Sciatic nerve (tissue), 2 donors: ENCODE measurements around the gene C1D. TPM values are rescaled to one million over a fixed set of nuclear protein-coding genes. Genes with fewer than 3 reads are reported as not detected.
"Not testable (repeated sequence)": the region's sequence is repeated elsewhere in the genome, so short reads cannot be mapped to it uniquely, and the experiment has no call there.

ENCODE experiments used
- ATAC-seq: fragments of 200-7000 bp; cut with Tn5 transposase; one replicate; pipeline ENCODE4 v1.9.1; 2020; ENCODE audit warnings: mild to moderate bottlenecking, moderate library complexity
- DNase-seq: peaks from one replicate; pipeline ENCODE4 v3.0.0-alpha.2; 2020; ENCODE audit warnings: low spot score
- intact Hi-C: fragments of 100-400 bp; cut with DNase I; formaldehyde crosslinking; loops from one replicate; pipeline ENCODE4 v1.14.2; 2022
- total RNA-seq: library from RNA; stranded (reverse); fragmentation: NEBNext Ultra II Directional; extraction: Animal tissue kit (Norgen Biotek cat#: 25700); gene quantifications from one replicate; pipeline ENCODE4 v1.2.1, GENCODE V29; 2021
- donor health status: DM: no; HTN: no; CAD: no.
- donor health status: DM: no; HTN: no; CAD: no.

The C1D gene
- total RNA-seq, 1 donor from 2014 or later, result 18.5 TPM

DNA sequence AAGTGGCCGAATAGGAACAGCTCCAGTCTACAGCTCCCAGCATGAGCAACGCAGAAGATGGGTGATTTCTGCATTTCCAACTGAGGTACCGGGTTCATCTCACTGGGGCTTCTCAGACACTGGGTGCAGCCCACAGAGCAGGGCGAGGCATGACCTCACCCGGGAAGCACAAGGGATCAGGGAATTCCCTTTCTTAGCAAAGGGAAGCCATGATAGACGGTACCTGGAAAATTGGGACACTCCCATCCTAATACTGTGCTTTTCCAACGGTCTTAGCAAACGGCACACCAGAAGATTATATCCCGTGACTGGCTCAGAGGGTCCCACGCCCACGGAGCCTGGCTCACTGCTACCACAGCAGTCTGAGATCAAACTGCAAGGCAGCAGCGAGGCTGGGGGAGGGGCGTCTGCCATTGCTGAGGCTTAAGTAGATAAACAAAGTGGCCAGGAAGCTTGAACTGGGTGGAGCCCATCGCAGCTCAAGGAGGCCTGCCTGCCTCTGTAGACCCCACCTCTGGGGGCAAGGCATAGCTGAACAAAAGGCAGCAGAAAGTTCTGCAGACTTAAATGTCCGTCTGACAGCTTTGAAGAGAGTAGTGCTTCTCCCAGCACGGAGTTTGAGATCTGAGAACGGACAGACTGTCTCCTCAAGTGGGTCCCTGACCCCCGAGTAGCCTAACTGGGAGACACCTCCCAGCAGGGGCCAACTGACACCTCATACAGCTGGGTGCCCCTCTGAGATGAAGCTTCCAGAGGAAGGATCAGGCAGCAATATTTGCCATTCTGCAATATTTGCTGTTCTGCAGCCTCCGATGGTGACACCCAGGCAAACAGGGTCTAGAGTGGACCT is 1.2 kb upstream of the C1D start:
- not testable (repeated sequence) for DNase-seq, ATAC-seq

DNA sequence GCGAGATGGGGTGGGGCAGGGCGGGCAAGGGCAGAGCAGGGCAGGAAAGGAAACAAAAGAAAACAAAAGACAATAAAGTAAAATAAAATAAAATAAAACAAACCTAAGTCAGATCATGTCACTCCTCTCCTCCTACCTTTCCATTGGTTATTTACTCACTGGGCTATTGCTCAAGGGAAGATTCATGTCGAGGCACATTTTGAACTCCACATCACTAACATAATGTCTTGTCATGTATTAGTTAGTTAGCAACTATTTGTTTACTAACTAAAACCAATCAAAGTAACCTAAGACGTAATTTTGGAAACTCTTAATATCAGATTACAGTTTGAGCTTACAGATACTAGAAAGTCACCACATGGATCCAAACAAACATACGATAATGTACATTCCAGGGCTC is 2.2 kb downstream of the C1D start:
- ATAC-seq (no peak), DNase-seq (no peak)
- intact Hi-C loops, result no loop called here

More for the DNA sequence above, 1.2 kb upstream of the C1D start:
- intact Hi-C loops, result not testable (repeated sequence)

DNA sequence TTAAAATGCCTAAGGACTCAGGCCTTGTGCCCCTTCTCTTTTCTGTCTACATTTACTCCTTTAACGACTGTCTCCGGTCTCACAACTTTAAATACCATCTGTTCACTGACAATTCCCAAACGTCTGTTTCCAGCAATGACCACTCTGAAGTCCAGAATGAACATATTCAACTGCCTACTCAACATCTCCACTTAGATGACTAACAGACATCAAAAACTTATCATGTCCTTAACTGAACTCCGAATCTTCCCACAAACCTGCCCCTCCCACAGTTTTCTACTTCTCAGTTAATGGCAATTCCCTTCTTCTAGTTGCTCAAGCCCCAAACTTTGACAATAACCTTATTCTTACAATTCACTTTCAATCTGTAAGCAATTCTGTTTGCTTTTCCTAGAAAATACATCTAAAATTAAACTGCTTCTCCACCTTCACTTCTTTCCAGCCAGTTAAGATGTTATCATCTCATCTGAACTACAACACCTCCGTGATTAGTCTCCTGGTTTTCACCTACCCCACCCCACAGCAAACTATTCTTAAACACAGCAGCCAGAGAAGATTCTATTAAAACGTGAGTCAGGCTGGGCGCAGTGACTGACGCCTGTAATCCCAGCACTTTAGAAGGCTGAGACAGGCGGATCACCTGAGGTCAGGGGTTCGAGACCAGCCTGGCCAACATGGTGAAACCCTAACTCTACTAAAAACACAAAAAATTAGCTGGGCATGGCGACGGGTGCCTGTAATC is 2.8 kb downstream of the C1D start:
- intact Hi-C loops, result no loop called here
- no peak for DNase-seq
- ATAC-seq, result no peak

DNA sequence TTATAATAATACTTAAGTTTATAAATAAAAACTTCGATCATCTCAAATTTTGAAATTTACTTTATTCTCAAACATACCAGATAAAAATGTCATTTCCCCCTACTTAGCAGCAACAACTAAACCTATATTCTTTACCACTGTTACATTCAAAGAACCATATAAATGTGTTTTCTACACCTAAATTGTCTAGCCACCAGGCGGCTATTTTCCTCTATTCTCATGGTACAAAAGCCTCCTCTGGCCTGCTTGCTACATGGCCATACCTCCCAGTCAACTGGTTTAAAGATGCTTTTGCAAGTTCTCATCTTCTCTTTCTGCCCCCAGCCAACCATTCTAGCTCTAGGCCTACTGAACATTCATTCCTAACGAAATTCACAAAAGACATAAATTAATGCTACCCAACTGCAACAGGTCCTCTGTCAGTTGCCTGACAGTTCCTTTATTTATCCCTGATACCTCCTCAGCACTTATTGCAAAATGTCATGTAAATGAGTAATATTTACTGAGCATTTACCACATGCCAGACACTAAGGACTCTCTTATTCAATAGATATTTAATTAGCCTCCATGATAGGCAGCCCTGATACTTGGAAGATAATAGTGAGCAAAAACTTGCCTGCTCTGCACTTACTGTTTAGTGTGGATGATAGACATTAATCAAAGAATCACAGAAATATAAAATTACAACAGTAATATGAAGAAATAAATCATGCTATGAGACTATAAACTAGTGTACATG is 5.0 kb downstream of the C1D start:
- intact Hi-C loops, result no loop called here
- DNase-seq (no peak), ATAC-seq (no peak)

DNA sequence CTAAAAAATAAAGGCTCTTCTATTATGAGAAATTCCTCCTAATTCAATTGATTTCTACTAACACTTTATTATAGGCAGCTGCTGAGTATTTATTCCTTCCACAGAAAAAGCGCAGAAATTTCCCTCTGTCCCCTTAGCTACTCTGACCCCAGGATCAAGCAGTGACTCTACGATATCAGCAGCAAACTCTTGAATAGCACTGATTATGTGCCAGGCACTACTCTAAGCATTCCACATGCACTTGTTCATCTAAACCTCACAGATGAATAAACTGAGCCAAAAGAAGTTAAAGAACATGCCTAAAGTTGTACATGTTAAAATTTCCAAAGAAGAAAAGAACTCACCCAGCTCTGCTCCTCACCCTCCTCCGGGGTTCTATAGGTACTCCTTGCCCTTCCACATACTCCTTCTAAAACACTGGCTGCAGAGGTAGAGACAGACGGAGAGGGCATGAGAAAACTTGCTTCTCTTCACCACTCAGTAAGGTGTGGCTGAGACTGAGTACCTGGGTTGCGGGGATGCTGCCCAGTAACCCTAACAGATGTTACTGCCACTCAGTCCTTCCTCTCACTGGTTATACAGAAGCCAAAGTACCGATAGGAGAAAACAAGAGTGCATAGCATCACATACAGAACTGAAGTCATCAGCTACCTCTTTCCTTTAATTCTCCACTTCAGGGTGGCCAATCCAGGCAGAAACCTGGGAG is 9.9 kb downstream of the C1D start:
- intact Hi-C loops, result no loop called here
- ATAC-seq (no peak), DNase-seq (no peak)

DNA sequence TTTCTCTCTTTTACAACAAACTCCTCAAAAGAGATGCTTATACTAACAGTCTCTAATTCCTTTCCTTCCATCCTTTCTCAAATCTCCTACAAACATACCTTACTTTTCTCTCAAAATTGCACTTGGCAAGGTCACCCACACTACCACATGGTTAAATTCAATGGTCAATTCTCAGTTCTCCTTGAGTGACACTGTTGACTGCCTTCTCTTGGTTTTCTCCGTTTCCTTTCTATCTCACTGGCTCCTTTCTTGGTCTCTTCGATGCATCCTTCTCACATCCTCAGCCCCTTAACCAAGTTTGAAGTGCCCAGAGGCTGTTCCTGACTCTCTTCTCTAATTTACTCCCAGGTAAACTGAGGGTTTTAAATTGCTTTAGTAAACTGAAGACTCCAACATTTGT is 12.5 kb downstream of the C1D start:
- ATAC-seq (no peak), DNase-seq (no peak)
- intact Hi-C loops, result no loop called here

DNA sequence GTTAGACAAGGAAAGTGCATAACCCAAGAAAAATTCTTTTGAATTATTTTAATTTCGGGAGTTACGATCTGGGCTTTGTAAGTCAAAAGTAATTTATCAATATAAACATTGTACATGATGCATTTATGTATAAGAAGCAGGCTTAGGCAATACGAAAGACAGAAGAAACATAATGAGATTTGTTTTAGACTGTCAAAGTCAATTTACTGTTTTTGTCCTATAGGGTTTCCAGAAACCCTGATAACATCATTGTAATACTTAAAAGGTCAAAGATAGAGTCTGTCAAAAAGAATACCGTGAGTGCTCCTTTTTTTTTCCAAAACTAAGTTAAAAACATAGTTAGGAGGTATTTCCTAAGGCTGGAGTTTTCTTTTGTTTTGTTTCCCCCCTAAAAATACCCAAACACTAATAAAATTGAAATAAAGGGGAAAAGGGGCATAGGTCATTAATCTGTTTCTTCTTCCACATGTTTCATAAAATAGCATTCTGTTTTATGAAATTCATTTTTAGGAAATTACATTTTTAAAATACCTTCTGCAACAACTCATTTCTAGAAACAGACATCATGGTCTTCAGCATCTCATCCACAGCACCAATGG is 16.1 kb downstream of the C1D start:
- ATAC-seq, result no peak
- intact Hi-C loops, result no loop called here
- no peak for DNase-seq

DNA sequence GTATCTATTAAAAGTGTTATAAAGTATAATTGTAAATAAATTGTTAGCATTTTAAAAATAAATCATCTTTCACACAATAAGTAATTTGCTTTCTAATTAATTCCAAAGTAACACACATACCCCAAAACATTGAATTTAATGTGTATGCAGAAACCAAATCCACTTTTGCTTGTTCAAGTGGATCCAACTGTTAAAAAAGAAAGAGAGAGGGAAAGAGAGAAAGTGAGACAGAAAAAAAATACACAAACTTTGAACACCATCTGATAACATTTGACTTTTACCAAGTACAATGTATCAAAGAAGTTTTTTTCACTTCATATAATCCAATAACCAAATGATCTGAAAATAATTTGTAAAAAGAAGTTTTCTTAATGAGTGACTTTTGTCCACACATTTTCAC is 16.6 kb downstream of the C1D start:
- intact Hi-C loops, result no loop called here
- ATAC-seq (no peak), DNase-seq (no peak)

DNA sequence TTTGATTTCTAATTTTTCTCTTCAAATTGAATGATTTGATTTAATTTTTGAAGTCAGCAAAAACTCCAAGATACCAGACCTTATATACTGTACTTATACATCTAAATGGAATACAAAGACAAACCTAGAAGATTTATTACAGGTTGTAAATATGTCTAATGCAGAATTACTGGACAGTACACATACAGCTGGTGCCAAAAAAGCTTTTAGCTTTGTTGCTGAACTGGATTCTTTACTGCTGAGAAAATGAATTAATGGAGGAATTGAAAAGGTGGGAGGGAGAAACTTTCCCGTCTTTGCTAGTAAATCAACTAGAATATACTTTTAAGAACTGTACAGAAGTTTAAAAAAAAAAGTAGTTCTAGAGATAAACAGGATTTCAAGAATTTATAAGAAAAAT is 17.5 kb downstream of the C1D start:
- DNase-seq (no peak), ATAC-seq (no peak)
- intact Hi-C loops, result no loop called here

DNA sequence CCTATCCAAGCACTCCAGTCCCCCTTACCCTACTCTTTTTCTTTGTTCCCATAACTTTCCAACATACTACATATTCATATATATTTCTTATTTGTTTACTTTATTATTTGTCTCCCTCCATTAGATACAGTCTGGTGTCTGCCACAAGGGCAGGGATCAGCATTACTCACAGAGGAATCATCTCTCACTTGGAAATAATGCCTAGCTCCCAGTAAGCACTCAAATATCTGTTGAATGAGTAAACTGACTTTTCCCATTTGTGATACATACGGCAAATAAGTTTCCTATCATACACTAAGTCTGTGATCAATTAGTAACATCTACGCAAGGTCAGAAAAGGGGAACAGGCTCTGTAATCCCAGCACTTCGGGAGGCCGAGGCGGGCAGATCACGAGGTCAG is 18.7 kb downstream of the C1D start:
- no peak for ATAC-seq
- DNase-seq, result no peak
- intact Hi-C loops, result no loop called here

DNA sequence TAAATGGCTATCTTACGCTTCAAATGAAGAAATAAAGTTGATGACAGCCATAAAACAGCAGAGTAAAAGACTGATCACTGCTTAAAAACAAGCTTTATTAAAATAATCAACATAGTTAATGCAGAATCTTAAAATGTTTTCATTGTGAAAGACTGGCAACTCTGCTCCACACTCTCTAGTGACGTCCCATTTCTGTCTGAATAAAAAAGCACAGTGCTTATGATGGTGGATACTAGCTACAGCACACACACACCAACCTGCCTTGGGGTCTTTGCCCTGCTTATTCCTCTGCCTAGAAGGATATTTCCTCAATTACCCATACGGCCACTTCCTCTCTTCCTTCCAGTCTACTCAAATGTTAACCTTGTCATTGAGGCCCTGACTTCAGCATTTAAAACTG is 19.1 kb downstream of the C1D start:
- ATAC-seq, result no peak
- intact Hi-C loops, result no loop called here
- no peak for DNase-seq

DNA sequence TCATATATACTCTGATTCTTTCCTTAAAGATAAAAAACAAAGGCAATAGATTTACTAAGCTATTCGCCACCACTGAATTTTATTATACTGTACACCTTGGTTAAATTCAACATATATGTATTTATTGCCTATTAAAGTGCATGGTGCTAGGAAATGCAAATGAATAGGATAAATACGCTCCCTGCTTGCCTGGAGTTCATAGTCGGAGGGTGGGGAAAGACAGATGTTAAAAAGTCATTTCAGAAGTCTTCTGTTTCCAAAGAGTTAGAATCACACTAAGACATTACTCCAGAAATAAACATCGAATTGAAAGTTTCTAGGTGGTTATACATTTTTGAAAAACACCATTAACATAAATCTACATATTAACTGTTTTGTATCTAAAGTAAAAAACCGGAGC is 19.8 kb downstream of the C1D start:
- no peak for DNase-seq
- no peak for ATAC-seq
- intact Hi-C loops, result no loop called here

DNA sequence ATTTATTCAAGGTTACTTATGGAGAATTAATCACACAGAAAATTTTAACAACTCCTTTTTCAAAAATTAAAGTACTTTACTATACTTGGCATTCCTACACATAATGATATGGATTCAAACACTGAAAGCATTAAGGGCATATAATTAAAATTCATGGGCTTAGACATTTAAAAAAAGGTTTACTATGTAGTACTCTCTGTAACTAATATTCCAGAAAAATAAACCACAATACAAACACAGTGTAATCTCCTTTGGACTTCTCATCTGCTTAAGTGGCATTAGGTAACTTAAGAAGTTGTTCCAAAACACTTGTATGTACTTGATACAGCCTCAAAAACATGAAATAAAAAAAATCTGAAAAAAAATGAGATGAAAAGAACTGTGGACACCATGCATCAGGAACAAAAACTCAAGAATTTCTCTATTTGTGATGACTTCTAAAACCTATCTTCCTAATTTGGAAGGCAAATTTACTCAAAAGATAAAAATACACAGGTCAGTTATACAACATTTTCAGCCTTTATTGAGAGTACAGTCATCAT is 21.0 kb downstream of the C1D start:
- ATAC-seq (no peak), DNase-seq (no peak)
- intact Hi-C loops, result no loop called here

DNA sequence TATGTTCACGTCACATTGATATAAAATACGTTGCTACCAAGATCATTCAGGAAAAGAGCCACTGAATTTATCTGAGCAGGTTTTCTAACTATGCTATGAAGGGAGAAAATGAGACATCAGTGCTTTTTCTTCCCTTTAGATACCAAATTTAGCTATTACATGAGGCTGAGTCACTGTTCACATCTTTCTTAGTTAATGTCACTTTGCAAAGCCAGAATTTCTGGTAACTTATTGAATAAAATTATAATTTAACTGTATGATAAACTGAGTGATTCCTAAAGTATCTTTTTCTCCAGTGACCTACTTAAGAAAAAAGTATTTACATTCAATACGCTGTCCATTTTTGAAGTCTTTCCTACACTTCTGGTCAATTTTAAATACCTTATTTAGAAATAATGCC is 22.7 kb downstream of the C1D start:
- ATAC-seq, result no peak
- DNase-seq, result no peak
- intact Hi-C loops, result no loop called here

DNA sequence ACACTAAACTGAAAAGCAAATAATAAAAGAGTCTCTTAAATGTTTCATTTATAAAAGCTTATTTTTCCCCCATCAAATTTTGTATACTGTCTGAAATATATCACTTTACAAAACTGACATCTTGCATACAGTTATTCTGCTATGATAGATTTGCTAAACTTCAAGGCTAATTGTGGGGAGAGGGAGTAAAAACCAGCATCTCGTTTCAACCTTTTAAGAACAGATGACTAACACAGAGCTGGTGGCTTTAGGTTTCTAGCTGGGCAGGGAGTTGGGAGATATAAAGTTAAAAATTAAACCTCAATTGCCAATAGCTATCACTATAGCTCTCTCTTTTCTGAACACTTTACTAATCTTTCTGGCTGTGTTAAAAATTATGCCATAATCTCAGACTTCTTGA is 23.5 kb downstream of the C1D start:
- no peak for DNase-seq
- no peak for ATAC-seq
- intact Hi-C loops, result no loop called here

DNA sequence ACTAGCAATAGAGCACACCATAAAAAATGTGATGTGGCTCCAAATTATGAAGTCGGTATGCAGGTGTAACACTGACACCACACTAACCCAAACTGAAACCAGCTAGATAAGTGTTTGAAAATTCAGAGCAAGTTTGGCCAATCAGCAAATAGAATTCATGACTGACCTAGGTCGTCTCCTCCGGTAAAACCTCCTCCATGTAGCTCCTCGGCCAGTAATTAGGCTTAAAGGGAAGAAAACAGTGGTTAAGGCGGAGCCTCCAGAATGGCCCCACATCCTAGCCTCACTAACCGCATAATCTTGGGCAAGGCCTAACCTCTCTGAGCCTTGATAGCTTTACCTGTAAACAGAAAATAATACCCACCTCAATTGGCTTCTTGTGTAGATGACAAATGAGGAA is 30.1 kb downstream of the C1D start:
- intact Hi-C loops, result no loop called here
- DNase-seq (no peak), ATAC-seq (no peak)

DNA sequence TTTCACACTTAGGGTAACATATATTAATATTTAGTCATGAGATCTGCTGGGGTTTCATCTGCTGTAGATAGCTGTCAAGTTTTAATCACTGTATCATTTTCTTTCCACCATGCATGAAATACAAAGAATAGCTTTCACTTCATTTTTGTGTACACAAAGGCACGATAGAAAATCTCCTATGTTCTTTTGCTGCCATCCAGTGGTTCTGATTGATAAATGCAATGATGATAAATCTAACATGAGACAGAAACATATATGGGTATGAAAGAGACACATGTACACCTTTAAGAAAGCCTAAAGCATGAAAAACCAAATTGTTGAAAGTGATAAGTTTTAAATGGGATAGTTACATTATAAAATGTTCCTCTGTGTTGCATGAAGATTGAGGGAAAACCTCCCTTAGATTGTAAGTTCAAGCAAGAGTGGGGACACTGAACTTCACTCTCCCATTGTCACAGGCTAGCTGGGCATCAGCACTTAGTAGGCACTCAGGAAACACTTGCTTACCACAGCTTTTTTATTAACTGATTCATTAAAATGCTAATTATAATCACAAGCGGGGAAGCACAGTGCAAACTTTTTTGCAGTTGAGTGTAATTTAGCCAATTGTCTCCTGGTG is 31.2 kb downstream of the C1D start:
- ATAC-seq, result no peak
- DNase-seq, result no peak
- intact Hi-C loops, result no loop called here

DNA sequence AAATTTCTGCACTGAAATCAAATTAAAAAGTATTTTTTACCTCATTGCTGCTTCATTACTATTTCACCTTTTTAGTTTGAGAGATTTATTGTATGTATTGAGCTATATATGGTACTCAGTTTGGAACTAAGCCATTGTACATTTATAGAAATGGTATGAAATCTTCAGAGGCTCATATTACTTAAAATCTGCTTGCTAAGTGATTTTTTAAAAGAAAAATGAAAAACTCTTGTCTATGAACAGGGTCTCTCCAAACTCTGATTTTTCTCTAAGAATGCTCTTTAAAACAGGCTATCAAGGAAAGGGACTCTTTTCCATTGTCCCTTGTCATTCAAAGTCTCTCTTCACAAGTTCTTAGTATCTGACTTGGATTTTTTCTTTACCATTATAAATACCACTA is 31.8 kb downstream of the C1D start:
- no peak for DNase-seq
- intact Hi-C loops, result no loop called here

More for the DNA sequence above, 31.8 kb downstream of the C1D start:
- no peak for ATAC-seq
